Measurements from ENCODE around the gene CARHSP1. TPM values are rescaled to one million over a fixed set of nuclear protein-coding genes. Genes with fewer than 3 reads are reported as not detected.
"Not testable (repeated sequence)": the region's sequence is repeated elsewhere in the genome, so short reads cannot be mapped to it uniquely, and the experiment has no call there.

Gene CARHSP1
- total RNA-seq, 1 donor from 2014 or later, result 115 TPM

DNA sequence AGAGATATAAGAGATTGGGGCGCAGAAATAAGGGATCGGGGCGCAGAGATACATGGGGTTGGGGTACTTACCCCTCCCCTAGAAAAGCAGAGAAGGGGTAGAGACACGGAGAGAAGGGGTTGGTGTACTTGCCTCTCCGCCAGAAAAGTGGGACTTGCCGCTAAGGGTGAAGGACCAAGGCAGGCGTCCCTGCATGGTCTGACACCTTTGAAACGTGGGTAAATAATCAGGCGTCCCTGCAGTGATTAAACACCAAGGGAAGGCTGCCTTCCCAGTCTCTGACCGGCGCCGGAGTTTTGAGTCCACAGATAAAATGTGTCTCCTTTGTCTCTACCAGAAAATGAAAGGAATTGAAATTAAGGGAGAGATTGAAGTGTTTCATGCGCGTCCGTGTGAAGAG, 31.2 kb downstream of the CARHSP1 start:
- H3K27me3 Mint-ChIP-seq (ENCODE audit: insufficient read depth, low read depth); H3K9me3 ChIP-seq (ENCODE audit: low read depth); DNase-seq (ENCODE audit: low spot score); H2AFZ ChIP-seq (replicated peaks); H3K4me3 ChIP-seq; H3K27me3 ChIP-seq; H3K4me3 Mint-ChIP-seq; H3K9ac ChIP-seq; H4K20me1 ChIP-seq (ENCODE audit: low read depth); H3K9me3 Mint-ChIP-seq; H3K27ac Mint-ChIP-seq; H3K27ac ChIP-seq; H3K36me3 Mint-ChIP-seq; H3K36me3 ChIP-seq: not testable (repeated sequence)
- Histone ChIP-seq H3K4me2 (peak overlapping the region; percentile 50), H3F3A (ENCODE audit: low read depth) (peaks cover 12% of the 10 kb centered on the region), H3K79me2 (ENCODE audit: low read depth) (peaks cover 18% of the 10 kb centered on the region), H3K4me1 (peaks cover 17% of the 10 kb centered on the region)
- peaks cover 12% of the 10 kb centered on the region for H3K4me1 Mint-ChIP-seq

- H3K4me3 Mint-ChIP-seq; H2AFZ ChIP-seq (replicated peaks); H3K9me3 Mint-ChIP-seq; H3K27me3 ChIP-seq; H3K9me3 ChIP-seq (ENCODE audit: low read depth); H3K9ac ChIP-seq; H3K27ac Mint-ChIP-seq; H3K36me3 Mint-ChIP-seq; H3K36me3 ChIP-seq; H4K20me1 ChIP-seq (ENCODE audit: low read depth); H3K4me3 ChIP-seq; H3K27me3 Mint-ChIP-seq (ENCODE audit: insufficient read depth, low read depth): not testable (repeated sequence)
- Histone ChIP-seq H3K27ac (peak overlapping the region; percentile 3), H3K4me1 (peaks cover 25% of the 10 kb centered on the region), H3K79me2 (ENCODE audit: low read depth) (peaks cover 18% of the 10 kb centered on the region), H3F3A (ENCODE audit: low read depth) (peaks cover 20% of the 10 kb centered on the region), H3K4me2 (peak overlapping the region; percentile 50)
- H3K4me1 Mint-ChIP-seq, result peaks cover 14% of the 10 kb centered on the region
- DNase-seq (ENCODE audit: low spot score), result peak; percentile 26
Observed at GRCh38 chr16:8836797-8837196, 32.0 kb downstream of the CARHSP1 start.

- Histone ChIP-seq H3K4me2 (peak overlapping the region; percentile 65), H3K4me1 (peaks cover 26% of the 10 kb centered on the region), H3K27me3 (no peaks in the 10 kb centered on the region), H3K9ac (no peak overlapping the region), H3K36me3 (no peaks in the 10 kb centered on the region), H4K20me1 (ENCODE audit: low read depth) (no peaks in the 10 kb centered on the region), H3K4me3 (no peak overlapping the region), H3K79me2 (ENCODE audit: low read depth) (peaks cover 4% of the 10 kb centered on the region), H3K9me3 (ENCODE audit: low read depth) (no peaks in the 10 kb centered on the region), H2AFZ (replicated peaks) (no peak overlapping the region), H3K27ac (peak overlapping the region; percentile 93), H3F3A (ENCODE audit: low read depth) (peaks cover 44% of the 10 kb centered on the region)
- Mint-ChIP-seq H3K4me1 (peaks cover 22% of the 10 kb centered on the region), H3K36me3 (peaks cover 14% of the 10 kb centered on the region), H3K27me3 (ENCODE audit: insufficient read depth, low read depth) (peaks cover 2% of the 10 kb centered on the region), H3K9me3 (no peaks in the 10 kb centered on the region), H3K27ac (peak overlapping the region; percentile 92), H3K4me3 (peak overlapping the region; percentile 54)
- DNase-seq (ENCODE audit: low spot score), result no peak
- TF ChIP-seq, protein P1, sequence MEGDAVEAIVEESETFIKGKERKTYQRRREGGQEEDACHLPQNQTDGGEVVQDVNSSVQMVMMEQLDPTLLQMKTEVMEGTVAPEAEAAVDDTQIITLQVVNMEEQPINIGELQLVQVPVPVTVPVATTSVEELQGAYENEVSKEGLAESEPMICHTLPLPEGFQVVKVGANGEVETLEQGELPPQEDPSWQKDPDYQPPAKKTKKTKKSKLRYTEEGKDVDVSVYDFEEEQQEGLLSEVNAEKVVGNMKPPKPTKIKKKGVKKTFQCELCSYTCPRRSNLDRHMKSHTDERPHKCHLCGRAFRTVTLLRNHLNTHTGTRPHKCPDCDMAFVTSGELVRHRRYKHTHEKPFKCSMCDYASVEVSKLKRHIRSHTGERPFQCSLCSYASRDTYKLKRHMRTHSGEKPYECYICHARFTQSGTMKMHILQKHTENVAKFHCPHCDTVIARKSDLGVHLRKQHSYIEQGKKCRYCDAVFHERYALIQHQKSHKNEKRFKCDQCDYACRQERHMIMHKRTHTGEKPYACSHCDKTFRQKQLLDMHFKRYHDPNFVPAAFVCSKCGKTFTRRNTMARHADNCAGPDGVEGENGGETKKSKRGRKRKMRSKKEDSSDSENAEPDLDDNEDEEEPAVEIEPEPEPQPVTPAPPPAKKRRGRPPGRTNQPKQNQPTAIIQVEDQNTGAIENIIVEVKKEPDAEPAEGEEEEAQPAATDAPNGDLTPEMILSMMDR (IDR thresholded peaks at IDR 0.05), result no peak
- TF ChIP-seq EZH2phosphoT487 (IDR thresholded peaks at IDR 0.05) (no peak), EZH2 (IDR thresholded peaks at IDR 0.05) (no peak)
Observed at GRCh38 chr16:8832717-8833105, 36.1 kb downstream of the CARHSP1 start.

DNA sequence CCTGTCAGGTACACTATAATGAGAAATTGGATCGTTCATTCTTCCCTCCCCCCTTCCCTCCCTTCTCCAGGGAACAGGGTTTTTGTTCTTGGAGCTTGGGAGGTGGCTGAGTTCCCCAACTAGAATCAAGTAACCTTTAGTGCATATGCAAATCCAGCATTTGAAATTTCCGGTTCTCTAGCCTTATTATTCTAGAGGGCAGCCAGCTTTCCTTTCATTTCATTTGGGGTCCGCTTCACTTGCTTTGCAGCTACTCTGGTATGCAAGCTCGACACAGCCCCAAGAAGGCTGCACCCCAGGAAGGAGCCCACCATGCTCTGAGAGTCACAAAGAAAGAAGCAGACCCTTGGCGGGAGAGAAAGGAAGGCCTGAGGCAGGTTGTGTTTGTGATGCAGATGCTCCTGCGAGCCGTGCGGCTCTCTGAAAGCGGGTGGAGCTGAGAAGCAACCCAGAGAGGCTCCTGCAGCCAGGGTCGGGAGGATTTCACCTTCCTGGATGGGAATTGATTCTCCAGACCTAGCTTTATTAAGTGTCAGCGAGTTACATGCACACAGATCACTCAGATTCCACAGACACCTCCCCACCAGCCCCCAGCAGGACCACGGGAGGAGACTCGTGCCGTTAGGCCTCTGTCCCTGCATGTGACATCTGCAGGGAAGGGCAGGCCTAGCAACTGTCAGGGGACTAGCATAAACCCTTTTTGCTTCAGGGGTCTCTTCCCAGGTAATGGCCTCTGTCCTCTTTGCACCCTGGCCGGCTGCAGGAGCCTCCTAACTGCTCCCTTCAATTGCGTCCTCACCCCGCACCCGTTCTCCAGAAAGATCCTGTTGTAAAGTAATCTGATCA, 36.7 kb downstream of the CARHSP1 start:
- H3K4me2 ChIP-seq, result peak overlapping the region; percentile 65
- no peak overlapping the region for H3K9ac ChIP-seq
- H3K79me2 ChIP-seq (ENCODE audit: low read depth), result no peaks in the 10 kb centered on the region
- peak overlapping the region; percentile 14 for H3K4me3 ChIP-seq
- TF ChIP-seq, protein P1 (IDR thresholded peaks at IDR 0.05), result no peak
- no peak for TF ChIP-seq EZH2phosphoT487 (IDR thresholded peaks at IDR 0.05)
- no peak for TF ChIP-seq EZH2 (IDR thresholded peaks at IDR 0.05)
- H3F3A ChIP-seq (ENCODE audit: low read depth), result peaks cover 41% of the 10 kb centered on the region
- H3K9me3 Mint-ChIP-seq, result no peaks in the 10 kb centered on the region
- H3K27me3 Mint-ChIP-seq (ENCODE audit: insufficient read depth, low read depth), result peaks cover 2% of the 10 kb centered on the region
- peak overlapping the region; percentile 65 for H2AFZ ChIP-seq (replicated peaks)
- peaks cover 14% of the 10 kb centered on the region for H3K36me3 Mint-ChIP-seq
- H3K27ac ChIP-seq, result peak overlapping the region; percentile 93
- peak; percentile 74 for DNase-seq (ENCODE audit: low spot score)
- H3K27me3 ChIP-seq, result no peaks in the 10 kb centered on the region
- H3K4me3 Mint-ChIP-seq, result peak overlapping the region; percentile 72
- peaks cover 20% of the 10 kb centered on the region for H3K4me1 ChIP-seq
- peaks cover 22% of the 10 kb centered on the region for H3K4me1 Mint-ChIP-seq
- no peaks in the 10 kb centered on the region for H3K9me3 ChIP-seq (ENCODE audit: low read depth)
- peak overlapping the region; percentile 98 for H3K27ac Mint-ChIP-seq
- H3K36me3 ChIP-seq, result no peaks in the 10 kb centered on the region
- H4K20me1 ChIP-seq (ENCODE audit: low read depth), result no peaks in the 10 kb centered on the region
